Breast epithelium (tissue), 3 donors: ENCODE results near the gene FMN1.

ENCODE experiments used
- POLR2AphosphoS5 ChIP-seq, 3 donors: sonication (generic); formaldehyde crosslinking; IDR thresholded peaks; one replicate each; pipeline ENCODE4 v1.6.1; 2017; ENCODE audit warnings: antibody characterized with exemption in 3 of 3
- TF ChIP-seq, protein P1 (sequence below), 3 donors: fragments of 450-650 bp; IDR thresholded peaks; one replicate each; pipeline ENCODE4 v1.5.1; 2016 to 2017; ENCODE audit warnings: antibody characterized with exemption in 3 of 3, mild to moderate bottlenecking in 3 of 3, moderate library complexity in 3 of 3

DNA sequence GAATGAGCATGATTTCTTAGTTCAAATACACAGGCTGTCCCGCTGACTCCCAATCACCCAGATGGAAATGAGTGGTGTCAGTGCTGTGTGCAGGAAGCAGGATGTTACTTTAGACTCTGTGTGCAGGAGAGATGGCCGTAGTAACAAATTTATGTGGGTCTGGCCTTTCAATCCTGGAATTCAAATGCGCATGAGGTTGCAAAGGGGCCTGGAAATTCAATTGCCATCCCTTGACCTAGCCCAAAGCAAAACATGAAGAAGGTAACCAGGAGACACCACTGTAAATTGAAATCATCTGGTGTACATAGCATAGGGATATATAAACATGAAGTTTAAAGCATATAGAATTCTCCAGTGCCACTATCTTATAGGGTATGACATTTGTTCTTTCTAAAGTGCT is 443.5 kb downstream of the FMN1 start:
- TF ChIP-seq, protein P1, sequence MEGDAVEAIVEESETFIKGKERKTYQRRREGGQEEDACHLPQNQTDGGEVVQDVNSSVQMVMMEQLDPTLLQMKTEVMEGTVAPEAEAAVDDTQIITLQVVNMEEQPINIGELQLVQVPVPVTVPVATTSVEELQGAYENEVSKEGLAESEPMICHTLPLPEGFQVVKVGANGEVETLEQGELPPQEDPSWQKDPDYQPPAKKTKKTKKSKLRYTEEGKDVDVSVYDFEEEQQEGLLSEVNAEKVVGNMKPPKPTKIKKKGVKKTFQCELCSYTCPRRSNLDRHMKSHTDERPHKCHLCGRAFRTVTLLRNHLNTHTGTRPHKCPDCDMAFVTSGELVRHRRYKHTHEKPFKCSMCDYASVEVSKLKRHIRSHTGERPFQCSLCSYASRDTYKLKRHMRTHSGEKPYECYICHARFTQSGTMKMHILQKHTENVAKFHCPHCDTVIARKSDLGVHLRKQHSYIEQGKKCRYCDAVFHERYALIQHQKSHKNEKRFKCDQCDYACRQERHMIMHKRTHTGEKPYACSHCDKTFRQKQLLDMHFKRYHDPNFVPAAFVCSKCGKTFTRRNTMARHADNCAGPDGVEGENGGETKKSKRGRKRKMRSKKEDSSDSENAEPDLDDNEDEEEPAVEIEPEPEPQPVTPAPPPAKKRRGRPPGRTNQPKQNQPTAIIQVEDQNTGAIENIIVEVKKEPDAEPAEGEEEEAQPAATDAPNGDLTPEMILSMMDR (IDR thresholded peaks at IDR 0.05) = no peak
- no peak for TF ChIP-seq POLR2AphosphoS5 (IDR thresholded peaks at IDR 0.05)
